ENCODE results near the gene DNAH3. TPM values are rescaled to one million over a fixed set of nuclear protein-coding genes. Genes with fewer than 3 reads are reported as not detected.

Gene DNAH3
- total and polyA plus RNA-seq, 2 of the 8 experiments (the other 6 are each of a cell fraction or from before 2014, with no cell fraction given), result 0.57 to 0.71 TPM

GRCh38 chr16:21197621-21198020 lies 47.0 kb upstream of the DNAH3 start:
- H3K9ac ChIP-seq (replicated peaks in 1 of 4; ENCODE audit: extremely low read depth in 1 of 4, low read depth in 3 of 4, low read length in 3 of 4), result no peak overlapping the region
- WGBS, 2 experiments (ENCODE audit: extremely low coverage in 1 of 2, insufficient coverage in 1 of 2, insufficient read length in 1 of 2, insufficient replicate concordance in 2 of 2, low coverage in 1 of 2, low lambda C conversion rate in 2 of 2, missing lambda C conversion rate in 1 of 2), result 88% methylated on average over 3 of the region's 3 CpGs; no CpG with 5 or more reads in 1 of the 2 experiments
- no peak overlapping the region for H3K4ac ChIP-seq (replicated peaks; ENCODE audit: insufficient read length, low read depth, low read length)
- ChIA-PET CTCF (ENCODE audit: partially characterized antibody) (interaction anchor here (0.9 to 1.7 kb wide), 3 partner anchors 60 to 103 kb away, joined by 3 to 5 read pairs (median 4); no protein-coding TSS in a partner anchor), POLR2A (ENCODE audit: partially characterized antibody) (no interaction called here)
- no peaks in the 10 kb centered on the region for H3K36me3 ChIP-seq (ENCODE audit: control insufficient read depth in 2 of 4, insufficient read depth in 4 of 4, low read length in 3 of 4)
- FAIRE-seq (no peak), DNase-seq (ENCODE audit: low read depth in 1 of 2, low spot score in 2 of 2) (no peak)
- no peak overlapping the region for H2BK120ac ChIP-seq (replicated peaks; ENCODE audit: low read depth, low read length)
- no peak overlapping the region for H3K18ac ChIP-seq (ENCODE audit: extremely low read depth, low read length)
- no peak overlapping the region for H3K4me2 ChIP-seq (ENCODE audit: insufficient read depth in 1 of 2, low read depth in 2 of 2, low read length in 2 of 2)
- no peak overlapping the region for H2BK15ac ChIP-seq (ENCODE audit: low read length)
- H4K8ac ChIP-seq (ENCODE audit: extremely low read depth, insufficient read depth, low read length), result no peak overlapping the region
- H2BK12ac ChIP-seq (ENCODE audit: low read depth, low read length), result no peak overlapping the region
- H3K56ac ChIP-seq (replicated peaks; ENCODE audit: insufficient read length, low read depth, low read length), result no peak overlapping the region
- no peaks in the 10 kb centered on the region for H3K23me2 ChIP-seq (ENCODE audit: low read depth, low read length)
- H4K5ac ChIP-seq (ENCODE audit: insufficient read length, low read depth, low read length), result no peak overlapping the region
- no peak overlapping the region for H3K4me3 ChIP-seq (ENCODE audit: extremely low read depth in 1 of 4, insufficient read depth in 2 of 4, low read depth in 3 of 4, low read length in 4 of 4)
- H3K9me3 ChIP-seq (ENCODE audit: insufficient read depth in 2 of 2, low read depth in 1 of 2, low read length in 1 of 2), result no peaks in the 10 kb centered on the region
- no peaks in the 10 kb centered on the region for H3K79me2 ChIP-seq (ENCODE audit: control insufficient read depth in 1 of 2, insufficient read depth in 2 of 2, low read length in 2 of 2)
- no peaks in the 10 kb centered on the region for H3K4me1 ChIP-seq (replicated peaks in 1 of 4; ENCODE audit: control insufficient read depth in 3 of 4, insufficient read depth in 4 of 4, low read length in 3 of 4)
- H3K23ac ChIP-seq (ENCODE audit: insufficient read length), result no peak overlapping the region
- H2AK5ac ChIP-seq (ENCODE audit: low read depth, low read length), result no peak overlapping the region
- peaks cover 0 to 1% of the 10 kb centered on the region in 2 experiments for H4K20me1 ChIP-seq (replicated peaks in 1 of 2; ENCODE audit: control insufficient read depth in 1 of 2, insufficient read depth in 2 of 2, low read length in 2 of 2)
- no peak overlapping the region for H3K14ac ChIP-seq (ENCODE audit: insufficient read length)
- H2AFZ ChIP-seq (ENCODE audit: low read length), result no peak overlapping the region
- no peaks in the 10 kb centered on the region for H3K79me1 ChIP-seq (ENCODE audit: low read depth, low read length)
- no peaks in the 10 kb centered on the region for H3K27me3 ChIP-seq (replicated peaks in 1 of 4; ENCODE audit: control insufficient read depth in 3 of 4, extremely low read depth in 1 of 4, insufficient read depth in 3 of 4, low read length in 3 of 4)
- H2BK20ac ChIP-seq (ENCODE audit: low read length), result no peak overlapping the region
- H4K91ac ChIP-seq (replicated peaks; ENCODE audit: insufficient read length, low read length), result no peak overlapping the region
- no peak overlapping the region for H2BK5ac ChIP-seq (ENCODE audit: low read depth, low read length)
- H3K27ac ChIP-seq (ENCODE audit: low read depth, low read length), result no peak overlapping the region
- TF ChIP-seq GTF2F1 (IDR thresholded peaks at IDR 0.05; ENCODE audit: borderline replicate concordance, low read depth, low read length), result no peak
- TF ChIP-seq EGR1 (IDR thresholded peaks at IDR 0.05; ENCODE audit: borderline replicate concordance, low read depth, low read length), result no peak
- TF ChIP-seq CHD1 (IDR thresholded peaks at IDR 0.05; ENCODE audit: low read depth, low read length), result no peak
- TF ChIP-seq POLR2AphosphoS5 (IDR thresholded peaks at IDR 0.05; ENCODE audit: low read depth, low read length), result no peak
- no peak for TF ChIP-seq BRCA1 (IDR thresholded peaks at IDR 0.05; ENCODE audit: low read depth, low read length)
- TF ChIP-seq HDAC2 (IDR thresholded peaks at IDR 0.05; ENCODE audit: borderline replicate concordance in 1 of 2, low read depth in 2 of 2, low read length in 2 of 2), result no peak
- TF ChIP-seq JUND (IDR thresholded peaks at IDR 0.05; ENCODE audit: low read length), result no peak
- TF ChIP-seq KDM1A (IDR thresholded peaks at IDR 0.05; ENCODE audit: borderline replicate concordance, low read length), result no peak
- TF ChIP-seq CBX8 (IDR thresholded peaks at IDR 0.05; ENCODE audit: borderline replicate concordance, low read depth, low read length), result no peak
- TF ChIP-seq, protein P1, sequence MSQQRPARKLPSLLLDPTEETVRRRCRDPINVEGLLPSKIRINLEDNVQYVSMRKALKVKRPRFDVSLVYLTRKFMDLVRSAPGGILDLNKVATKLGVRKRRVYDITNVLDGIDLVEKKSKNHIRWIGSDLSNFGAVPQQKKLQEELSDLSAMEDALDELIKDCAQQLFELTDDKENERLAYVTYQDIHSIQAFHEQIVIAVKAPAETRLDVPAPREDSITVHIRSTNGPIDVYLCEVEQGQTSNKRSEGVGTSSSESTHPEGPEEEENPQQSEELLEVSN (IDR thresholded peaks at IDR 0.05), result no peak
- no peak for TF ChIP-seq SP2 (IDR thresholded peaks at IDR 0.05; ENCODE audit: low read length)
- TF ChIP-seq, protein P2, sequence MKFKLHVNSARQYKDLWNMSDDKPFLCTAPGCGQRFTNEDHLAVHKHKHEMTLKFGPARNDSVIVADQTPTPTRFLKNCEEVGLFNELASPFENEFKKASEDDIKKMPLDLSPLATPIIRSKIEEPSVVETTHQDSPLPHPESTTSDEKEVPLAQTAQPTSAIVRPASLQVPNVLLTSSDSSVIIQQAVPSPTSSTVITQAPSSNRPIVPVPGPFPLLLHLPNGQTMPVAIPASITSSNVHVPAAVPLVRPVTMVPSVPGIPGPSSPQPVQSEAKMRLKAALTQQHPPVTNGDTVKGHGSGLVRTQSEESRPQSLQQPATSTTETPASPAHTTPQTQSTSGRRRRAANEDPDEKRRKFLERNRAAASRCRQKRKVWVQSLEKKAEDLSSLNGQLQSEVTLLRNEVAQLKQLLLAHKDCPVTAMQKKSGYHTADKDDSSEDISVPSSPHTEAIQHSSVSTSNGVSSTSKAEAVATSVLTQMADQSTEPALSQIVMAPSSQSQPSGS (IDR thresholded peaks at IDR 0.05; ENCODE audit: low read length), result no peak
- TF ChIP-seq POLR2A (IDR thresholded peaks at IDR 0.05; ENCODE audit: control extremely low read depth in 1 of 2, low read depth in 2 of 2, low read length in 2 of 2), result no peak

Data from H1 (cell line).